Measurements from ENCODE around the gene DCAF5.

The DCAF5 gene

DNA sequence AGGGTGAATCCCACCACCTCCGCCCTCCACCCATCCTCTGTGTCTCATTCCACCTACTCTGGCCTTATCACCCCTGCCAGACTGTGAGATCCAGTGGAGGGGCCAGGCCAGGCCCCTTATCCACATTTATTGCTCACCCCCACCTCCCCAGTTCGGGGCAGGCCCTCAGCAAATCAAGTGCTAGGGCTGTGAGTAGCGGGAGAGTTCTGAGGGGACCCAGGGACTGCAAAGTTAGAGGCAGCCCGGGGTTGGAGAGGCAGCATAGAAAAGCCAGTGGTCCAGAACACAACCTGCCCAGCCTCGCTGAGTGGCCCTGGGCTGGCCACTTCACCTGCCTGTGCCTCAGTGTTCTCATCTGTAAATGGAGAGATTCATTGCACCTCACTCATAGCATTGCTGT is 146.6 kb downstream of the DCAF5 start:
- H3K4me3 ChIP-seq (ENCODE audit: low read depth, low read length) = no peak overlapping the region
- no peak for DNase-seq (ENCODE audit: low read depth)
- TF ChIP-seq, protein P1, sequence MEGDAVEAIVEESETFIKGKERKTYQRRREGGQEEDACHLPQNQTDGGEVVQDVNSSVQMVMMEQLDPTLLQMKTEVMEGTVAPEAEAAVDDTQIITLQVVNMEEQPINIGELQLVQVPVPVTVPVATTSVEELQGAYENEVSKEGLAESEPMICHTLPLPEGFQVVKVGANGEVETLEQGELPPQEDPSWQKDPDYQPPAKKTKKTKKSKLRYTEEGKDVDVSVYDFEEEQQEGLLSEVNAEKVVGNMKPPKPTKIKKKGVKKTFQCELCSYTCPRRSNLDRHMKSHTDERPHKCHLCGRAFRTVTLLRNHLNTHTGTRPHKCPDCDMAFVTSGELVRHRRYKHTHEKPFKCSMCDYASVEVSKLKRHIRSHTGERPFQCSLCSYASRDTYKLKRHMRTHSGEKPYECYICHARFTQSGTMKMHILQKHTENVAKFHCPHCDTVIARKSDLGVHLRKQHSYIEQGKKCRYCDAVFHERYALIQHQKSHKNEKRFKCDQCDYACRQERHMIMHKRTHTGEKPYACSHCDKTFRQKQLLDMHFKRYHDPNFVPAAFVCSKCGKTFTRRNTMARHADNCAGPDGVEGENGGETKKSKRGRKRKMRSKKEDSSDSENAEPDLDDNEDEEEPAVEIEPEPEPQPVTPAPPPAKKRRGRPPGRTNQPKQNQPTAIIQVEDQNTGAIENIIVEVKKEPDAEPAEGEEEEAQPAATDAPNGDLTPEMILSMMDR (IDR thresholded peaks at IDR 0.05; ENCODE audit: control insufficient read depth, extremely low read depth, insufficient read depth) = no peak

DNA sequence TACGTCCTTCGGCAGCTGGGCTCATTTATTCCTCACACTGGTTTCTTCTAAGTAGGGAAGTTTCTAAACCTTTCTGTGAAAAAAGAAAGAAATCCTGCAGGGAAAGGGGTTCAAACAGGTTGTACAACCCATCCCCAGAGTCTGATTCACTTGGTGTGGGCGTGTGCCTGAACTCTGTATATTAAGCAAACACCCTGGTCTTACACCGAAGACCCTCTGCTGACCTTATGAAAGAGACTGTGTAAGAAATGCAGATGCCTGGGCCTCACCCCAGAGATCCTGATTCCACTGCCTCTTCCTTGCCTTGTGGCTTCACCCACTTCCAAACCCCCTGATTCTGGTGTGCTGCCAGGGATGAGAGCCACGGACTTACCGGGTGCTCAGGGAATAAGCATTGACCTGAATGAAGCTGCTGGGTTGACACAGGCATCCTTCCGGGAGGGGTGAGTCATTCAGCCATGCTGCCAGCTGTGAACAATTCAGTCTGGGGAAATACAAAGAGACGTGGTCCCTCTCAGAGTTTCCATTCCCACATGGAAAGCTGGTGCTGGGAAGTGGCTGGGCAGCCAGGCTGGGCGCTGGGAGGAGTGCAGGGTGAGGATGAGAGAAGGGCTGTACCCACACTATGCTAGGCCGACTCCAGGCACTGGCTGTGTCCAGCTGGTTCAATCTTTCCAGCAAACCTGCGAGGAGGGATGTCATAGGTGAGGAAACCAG is 147.3 kb downstream of the DCAF5 start:
- no peak for DNase-seq (ENCODE audit: low read depth)
- H3K4me3 ChIP-seq (ENCODE audit: low read depth, low read length) = no peak overlapping the region
- TF ChIP-seq, protein P1 (IDR thresholded peaks at IDR 0.05; ENCODE audit: control insufficient read depth, extremely low read depth, insufficient read depth) = no peak

DNA sequence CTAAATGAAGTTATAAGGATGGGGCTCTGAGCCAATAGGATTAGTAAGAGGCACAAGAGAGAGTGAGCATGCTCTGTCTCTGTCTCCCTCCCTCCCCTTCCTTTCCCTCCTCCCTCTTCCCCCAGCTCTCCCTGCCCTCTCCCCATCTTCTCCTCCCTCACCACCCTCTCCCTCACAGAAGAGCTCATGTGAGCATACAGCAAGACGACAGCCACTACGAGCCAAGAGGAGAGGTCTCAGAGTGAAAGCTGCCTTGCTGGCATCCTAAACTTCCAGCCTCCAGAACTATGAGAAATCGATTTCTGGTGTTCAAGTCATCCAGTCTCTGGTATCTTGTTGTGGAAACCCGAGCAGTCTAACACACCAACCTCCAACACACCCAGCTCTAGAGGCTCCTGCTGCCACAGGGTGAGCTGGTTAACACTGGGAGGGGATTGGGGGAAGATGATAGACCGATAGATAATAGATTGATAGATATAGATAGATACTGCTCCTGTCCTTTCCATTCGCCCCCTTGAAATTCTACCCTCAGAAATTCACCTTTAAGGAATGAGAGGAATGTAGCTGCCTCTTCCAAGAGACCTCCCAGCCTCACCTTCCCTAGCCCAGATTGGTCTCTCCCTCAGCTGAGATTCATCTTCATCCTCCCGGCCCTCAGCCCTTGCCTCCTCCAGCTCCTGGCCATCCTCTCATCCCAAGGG is 148.0 kb downstream of the DCAF5 start:
- TF ChIP-seq, protein P1 (IDR thresholded peaks at IDR 0.05; ENCODE audit: control insufficient read depth, extremely low read depth, insufficient read depth) = no peak
- H3K4me3 ChIP-seq (ENCODE audit: low read depth, low read length) = no peak overlapping the region

DNA sequence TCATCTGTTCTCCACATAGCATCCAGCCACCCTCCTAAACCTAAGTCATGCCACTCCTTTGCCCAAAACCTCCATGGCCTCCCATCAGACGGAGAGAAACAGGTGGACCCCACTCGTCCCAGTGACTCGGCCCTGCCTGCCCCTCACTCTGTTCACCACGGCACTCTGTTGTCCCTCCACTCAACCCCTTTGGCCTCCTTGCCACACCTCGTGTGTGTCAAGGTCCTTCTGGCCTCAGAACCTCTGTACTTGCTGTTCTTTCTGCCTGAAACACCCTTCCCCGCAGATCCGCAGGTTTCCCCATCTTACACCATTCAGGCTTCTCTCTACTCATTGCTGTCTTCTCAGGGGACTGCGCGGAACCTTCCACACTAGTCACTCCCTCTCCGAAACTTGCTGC is 149.3 kb downstream of the DCAF5 start:
- TF ChIP-seq, protein P1 (IDR thresholded peaks at IDR 0.05; ENCODE audit: control insufficient read depth, extremely low read depth, insufficient read depth) = no peak
- no peak for DNase-seq (ENCODE audit: low read depth)

More for the DNA sequence above, 148.0 kb downstream of the DCAF5 start:
- DNase-seq (ENCODE audit: low read depth) = no peak

DNA sequence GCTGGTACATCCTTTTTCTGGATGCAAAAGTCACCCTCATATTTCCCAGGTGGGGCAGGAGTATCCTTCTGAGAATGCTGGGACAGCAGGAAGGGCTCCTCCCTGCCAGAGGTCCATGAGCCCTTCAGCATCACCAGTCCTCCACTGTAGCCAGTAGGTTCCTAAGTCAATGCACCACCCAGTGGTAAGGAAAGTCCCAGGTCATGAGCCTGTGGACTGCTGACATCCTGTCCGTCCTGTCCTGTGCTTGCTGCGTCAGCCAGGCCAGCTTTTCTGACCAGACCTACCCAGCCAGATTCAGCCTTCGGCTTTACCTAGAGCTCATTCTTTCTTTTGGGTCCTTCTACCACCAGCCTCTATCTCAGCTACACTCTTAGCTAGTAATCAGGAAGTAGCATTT is 150.8 kb downstream of the DCAF5 start:
- peak; percentile 46 for DNase-seq (ENCODE audit: low read depth)
- TF ChIP-seq, protein P1 (IDR thresholded peaks at IDR 0.05; ENCODE audit: control insufficient read depth, extremely low read depth, insufficient read depth) = peak; percentile 39
- no peak overlapping the region for H3K4me3 ChIP-seq (ENCODE audit: low read depth, low read length)

More for the DNA sequence above, 149.3 kb downstream of the DCAF5 start:
- no peak overlapping the region for H3K4me3 ChIP-seq (ENCODE audit: low read depth, low read length)

DNA sequence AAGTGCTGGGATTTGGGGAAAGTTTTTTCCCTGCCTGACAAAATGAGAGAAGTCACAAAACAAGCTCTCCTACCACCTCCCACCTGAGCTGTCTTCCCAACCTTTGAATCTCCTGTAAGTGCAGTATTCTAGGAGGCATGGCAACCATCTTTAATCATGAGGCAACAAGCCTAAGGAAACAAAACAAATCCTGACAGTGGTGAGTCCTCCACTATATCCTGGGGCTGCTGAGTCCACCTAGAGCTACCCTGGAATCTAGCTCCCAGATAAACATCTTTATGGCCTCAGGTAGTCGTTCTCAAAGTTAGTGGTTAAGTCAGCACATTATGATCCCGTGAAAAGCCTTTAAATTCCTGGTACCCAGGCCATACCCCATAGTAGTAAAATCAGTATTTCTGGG is 151.5 kb downstream of the DCAF5 start:
- no peak for DNase-seq (ENCODE audit: low read depth)
- TF ChIP-seq, protein P1 (IDR thresholded peaks at IDR 0.05; ENCODE audit: control insufficient read depth, extremely low read depth, insufficient read depth) = no peak

More for the DNA sequence above, 151.5 kb downstream of the DCAF5 start:
- no peak overlapping the region for H3K4me3 ChIP-seq (ENCODE audit: low read depth, low read length)
